Ectodermal cell (in vitro differentiated cells): ENCODE data around the gene ZIC1.

Source experiments
- H3K27ac ChIP-seq: 2 replicates; pipeline ENCODE4 v1.7.0; 2013; ENCODE audit warnings: mild to moderate bottlenecking, low read depth, low read length; ENCODE audit not compliant: insufficient read depth, poor library complexity, severe bottlenecking
- H3K27me3 ChIP-seq: 2 replicates; pipeline ENCODE4 v1.7.0; 2013; ENCODE audit warnings: mild to moderate bottlenecking, low read length; ENCODE audit not compliant: insufficient read depth, control insufficient read depth, poor library complexity, severe bottlenecking
- H3K36me3 ChIP-seq: one replicate; pipeline ENCODE4 v1.7.0; 2013; ENCODE audit warnings: low read length; ENCODE audit not compliant: control insufficient read depth, insufficient read depth
- H3K4me1 ChIP-seq: one replicate; pipeline ENCODE4 v1.7.0; 2013; ENCODE audit warnings: low read length; ENCODE audit not compliant: control insufficient read depth, insufficient read depth
- H3K4me3 ChIP-seq: 2 replicates; pipeline ENCODE4 v1.7.0; 2013; ENCODE audit warnings: low read depth, low read length, control low read depth; ENCODE audit not compliant: insufficient read depth
- H3K9me3 ChIP-seq: 2 replicates; pipeline ENCODE4 v1.7.0; 2013; ENCODE audit warnings: mild to moderate bottlenecking, low read length, moderate library complexity; ENCODE audit not compliant: control insufficient read depth
- WGBS, 2 experiments: methylation state at CpG; one replicate each; pipeline ENCODE4 v1.1.7; 2013; ENCODE audit warnings: missing lambda C conversion rate in 2 of 2; 5-methylcytosine and 5-hydroxymethylcytosine counted together

The ZIC1 gene

GRCh38 chr3:147403511-147403910, 5.7 kb upstream of the ZIC1 start:
- Histone ChIP-seq H3K4me3 (no peak overlapping the region), H3K4me1 (peaks cover 49% of the 10 kb centered on the region), H3K27ac (no peak overlapping the region), H3K27me3 (peaks cover 100% of the 10 kb centered on the region), H3K36me3 (no peaks in the 10 kb centered on the region), H3K9me3 (no peaks in the 10 kb centered on the region)
- WGBS, 2 experiments, result 47 to 64% methylated on average over 5 of the region's 5 CpGs

GRCh38 chr3:147404000-147404799, 5.0 kb upstream of the ZIC1 start:
- Histone ChIP-seq H3K4me1 (peaks cover 52% of the 10 kb centered on the region), H3K27me3 (peaks cover 98% of the 10 kb centered on the region), H3K9me3 (no peaks in the 10 kb centered on the region), H3K27ac (no peak overlapping the region), H3K4me3 (no peak overlapping the region), H3K36me3 (no peaks in the 10 kb centered on the region)
- WGBS, 2 experiments, result 39 to 45% methylated on average over 11 of the region's 11 CpGs

GRCh38 chr3:147404800-147405230, 4.3 kb upstream of the ZIC1 start:
- peaks cover 52% of the 10 kb centered on the region for H3K4me1 ChIP-seq
- no peaks in the 10 kb centered on the region for H3K36me3 ChIP-seq
- H3K27me3 ChIP-seq, result peaks cover 98% of the 10 kb centered on the region
- H3K27ac ChIP-seq, result no peak overlapping the region
- no peak overlapping the region for H3K4me3 ChIP-seq
- WGBS, 2 experiments, result 9 to 10% methylated on average over 16 of the region's 16 CpGs
- H3K9me3 ChIP-seq, result no peaks in the 10 kb centered on the region

- Histone ChIP-seq H3K9me3 (no peaks in the 10 kb centered on the region), H3K36me3 (no peaks in the 10 kb centered on the region), H3K4me1 (peaks cover 52% of the 10 kb centered on the region), H3K4me3 (no peak overlapping the region), H3K27me3 (peaks cover 98% of the 10 kb centered on the region), H3K27ac (no peak overlapping the region)
- 2 to 3% methylated on average over 27 of the region's 27 CpGs for WGBS, 2 experiments
Measured at GRCh38 chr3:147405231-147406027, 3.7 kb upstream of the ZIC1 start.

GRCh38 chr3:147406028-147406931, 2.9 kb upstream of the ZIC1 start, which contains the start of gene ZIC4:
ZIC4 (minus strand) TSS chr3:147406543; CDS start chr3:147402797, 3,746 bp downstream.
- peaks cover 52% of the 10 kb centered on the region for H3K4me1 ChIP-seq
- H3K27ac ChIP-seq, result peak within 1 kb of the TSS; percentile 75
- peak within 1 kb of the TSS; percentile 17 for H3K4me3 ChIP-seq
- H3K36me3 ChIP-seq, result no peaks in the 10 kb centered on the region
- no peaks in the 10 kb centered on the region for H3K9me3 ChIP-seq
- whole genome bisulfite sequencing, 2 experiments, result 3 to 5% methylated on average over 16 to 20 of the region's 25 CpGs
- H3K27me3 ChIP-seq, result peaks cover 98% of the 10 kb centered on the region

GRCh38 chr3:147407114-147407497, 2.1 kb upstream of the ZIC1 start:
- no peaks in the 10 kb centered on the region for H3K36me3 ChIP-seq
- no peaks in the 10 kb centered on the region for H3K9me3 ChIP-seq
- peak overlapping the region; percentile 75 for H3K27ac ChIP-seq
- H3K4me3 ChIP-seq, result peak overlapping the region; percentile 17
- WGBS, 2 experiments, result 1% methylated on average over 17 of the region's 17 CpGs
- peaks cover 99% of the 10 kb centered on the region for H3K27me3 ChIP-seq
- H3K4me1 ChIP-seq, result peaks cover 52% of the 10 kb centered on the region

- H3K27me3 ChIP-seq, result peaks cover 99% of the 10 kb centered on the region
- H3K9me3 ChIP-seq, result no peaks in the 10 kb centered on the region
- H3K27ac ChIP-seq, result peak overlapping the region; percentile 75
- WGBS, 2 experiments, result 0 to 1% methylated on average over 26 to 27 of the region's 27 CpGs
- peaks cover 52% of the 10 kb centered on the region for H3K4me1 ChIP-seq
- peak overlapping the region; percentile 25 for H3K4me3 ChIP-seq
- H3K36me3 ChIP-seq, result no peaks in the 10 kb centered on the region
Measured at GRCh38 chr3:147407498-147408187, 1.5 kb upstream of the ZIC1 start.

- H3K27me3 ChIP-seq, result peaks cover 99% of the 10 kb centered on the region
- H3K4me3 ChIP-seq, result peak overlapping the region; percentile 25
- H3K9me3 ChIP-seq, result no peaks in the 10 kb centered on the region
- no peaks in the 10 kb centered on the region for H3K36me3 ChIP-seq
- peaks cover 47% of the 10 kb centered on the region for H3K4me1 ChIP-seq
- 0 to 1% methylated on average over 26 to 28 of the region's 28 CpGs for WGBS, 2 experiments
- peak overlapping the region; percentile 75 for H3K27ac ChIP-seq
Measured at GRCh38 chr3:147408188-147409100, 721 bp upstream of the ZIC1 start.
